Osteoblast (primary cell): Measurements from ENCODE around the gene TTC9C. TPM values are rescaled to one million over a fixed set of nuclear protein-coding genes. Genes with fewer than 3 reads are reported as not detected.
"Not testable (repeated sequence)": the region's sequence is repeated elsewhere in the genome, so short reads cannot be mapped to it uniquely, and the experiment has no call there.

Experiments used
- DNase-seq: peaks from one replicate; pipeline ENCODE4 v3.0.0; 2011; ENCODE audit warnings: low spot score, mixed read lengths; ENCODE audit not compliant: insufficient read length; ENCODE audit errors: missing footprints
- H2AFZ ChIP-seq: 2 replicates; pipeline ENCODE4 v1.6.0; 2011; ENCODE audit warnings: mild to moderate bottlenecking, low read length
- H3K27ac ChIP-seq: 2 replicates; pipeline ENCODE4 v1.5.1; 2011; ENCODE audit warnings: mild to moderate bottlenecking, low read depth, low read length, moderate library complexity
- H3K27me3 ChIP-seq: 2 replicates; pipeline ENCODE4 v1.6.0; 2012; ENCODE audit warnings: mild to moderate bottlenecking, control low read depth, inconsistent platforms, low read length, moderate library complexity; ENCODE audit not compliant: insufficient read depth
- H3K36me3 ChIP-seq: 2 replicates; pipeline ENCODE4 v1.5.1; 2011; ENCODE audit warnings: mild to moderate bottlenecking, low read length, control low read depth, moderate library complexity; ENCODE audit not compliant: insufficient read depth
- H3K4me1 ChIP-seq: 2 replicates; pipeline ENCODE4 v1.5.1; 2011; ENCODE audit warnings: mild to moderate bottlenecking, low read length, control low read depth, moderate library complexity; ENCODE audit not compliant: insufficient read depth
- H3K4me2 ChIP-seq: 2 replicates; pipeline ENCODE4 v1.6.0; 2011; ENCODE audit warnings: mild to moderate bottlenecking, low read length; ENCODE audit not compliant: insufficient read depth
- H3K4me3 ChIP-seq: fragments of 200-600 bp; sonication (generic); 3 replicates; pipeline ENCODE4 v1.5.1; 2012; ENCODE audit warnings: mild to moderate bottlenecking, low read length, inconsistent platforms; ENCODE audit not compliant: insufficient read depth
- H3K79me2 ChIP-seq: 2 replicates; pipeline ENCODE4 v1.6.0; 2012; ENCODE audit warnings: mild to moderate bottlenecking, low read length, control low read depth, inconsistent platforms; ENCODE audit not compliant: insufficient read depth
- H3K9me3 ChIP-seq: 2 replicates; pipeline ENCODE4 v1.5.1; 2011; ENCODE audit warnings: low read depth, low read length, control low read depth
- H4K20me1 ChIP-seq: 2 replicates; pipeline ENCODE4 v1.6.0; 2012; ENCODE audit warnings: mild to moderate bottlenecking, low read length, control low read depth; ENCODE audit not compliant: insufficient read depth
- CTCF ChIP-seq: IDR thresholded peaks from 2 replicates; pipeline ENCODE4 v1.5.1; 2011; ENCODE audit warnings: mild to moderate bottlenecking, low read depth, low read length, moderate library complexity; ENCODE audit errors: extremely low read depth
- total RNA-seq: library from RNA; depleted of rRNA; stranded (reverse); fragments of >200 nt; gene quantifications from 2 replicates; pipeline ENCODE4 v1.2.3, GENCODE V29; 2012

TTC9C gene
- total RNA-seq, 1 donor = 34.0 TPM

- Histone ChIP-seq H4K20me1 (no peaks in the 10 kb centered on the region), H3K9me3 (no peaks in the 10 kb centered on the region), H3K4me3 (no peak overlapping the region), H3K4me1 (peaks cover 12% of the 10 kb centered on the region), H3K36me3 (no peaks in the 10 kb centered on the region), H2AFZ (peak overlapping the region; percentile 52), H3K27me3 (no peaks in the 10 kb centered on the region), H3K27ac (no peak overlapping the region), H3K4me2 (no peak overlapping the region), H3K79me2 (peaks cover 20% of the 10 kb centered on the region)
- no peak for DNase-seq
- TF ChIP-seq CTCF = no peak
Observed at GRCh38 chr11:62757846-62758788, 29.8 kb downstream of the TTC9C start.

- not testable (repeated sequence) for H3K27me3 ChIP-seq, H3K27ac ChIP-seq, DNase-seq, H3K9me3 ChIP-seq, H3K4me1 ChIP-seq, H4K20me1 ChIP-seq
- Histone ChIP-seq H3K4me2 (peak overlapping the region; percentile 95), H3K79me2 (peaks cover 16% of the 10 kb centered on the region), H3K36me3 (peaks cover 12% of the 10 kb centered on the region), H2AFZ (peak overlapping the region; percentile 35), H3K4me3 (peak overlapping the region; percentile 98)
Observed at GRCh38 chr11:62760867-62761227, 32.6 kb downstream of the TTC9C start.

GRCh38 chr11:62770778-62771143, 42.5 kb downstream of the TTC9C start:
- DNase-seq = peak; percentile 66
- TF ChIP-seq CTCF = no peak
- Histone ChIP-seq H3K9me3 (no peaks in the 10 kb centered on the region), H3K27me3 (no peaks in the 10 kb centered on the region), H2AFZ (peak overlapping the region; percentile 95), H3K27ac (peak overlapping the region; percentile 90), H3K36me3 (peaks cover 24% of the 10 kb centered on the region), H3K4me2 (peak overlapping the region; percentile 87), H3K4me3 (peak overlapping the region; percentile 84), H4K20me1 (no peaks in the 10 kb centered on the region), H3K4me1 (peaks cover 18% of the 10 kb centered on the region), H3K79me2 (peaks cover 19% of the 10 kb centered on the region)

GRCh38 chr11:62771144-62772021, 43.1 kb downstream of the TTC9C start, which contains the start of gene TAF6L:
TSS of gene TAF6L (plus strand) at chr11:62771396. CDS start at chr11:62775784, 4,388 bp downstream.
- peak within 1 kb of the TSS; percentile 87 for H3K4me2 ChIP-seq
- peak within 1 kb of the TSS; percentile 84 for H3K4me3 ChIP-seq
- peak; percentile 98 for DNase-seq
- H2AFZ ChIP-seq = peak within 1 kb of the TSS; percentile 95
- TF ChIP-seq CTCF = no peak
- H3K27me3 ChIP-seq = no peaks in the 10 kb centered on the region
- H3K36me3 ChIP-seq = peaks cover 23% of the 10 kb centered on the region
- H4K20me1 ChIP-seq = no peaks in the 10 kb centered on the region
- H3K4me1 ChIP-seq = peaks cover 18% of the 10 kb centered on the region
- peak within 1 kb of the TSS; percentile 90 for H3K27ac ChIP-seq
- H3K79me2 ChIP-seq = peaks cover 19% of the 10 kb centered on the region
- H3K9me3 ChIP-seq = no peaks in the 10 kb centered on the region
